ENCODE results near the gene DIABLO. TPM values are rescaled to one million over a fixed set of nuclear protein-coding genes. Genes with fewer than 3 reads are reported as not detected.
"Not testable (repeated sequence)": the region's sequence is repeated elsewhere in the genome, so short reads cannot be mapped to it uniquely, and the experiment has no call there.

DIABLO gene
- total and polyA plus RNA-seq, 7 donors: 43.4 to 61.3 (median 55.5) TPM

DNA sequence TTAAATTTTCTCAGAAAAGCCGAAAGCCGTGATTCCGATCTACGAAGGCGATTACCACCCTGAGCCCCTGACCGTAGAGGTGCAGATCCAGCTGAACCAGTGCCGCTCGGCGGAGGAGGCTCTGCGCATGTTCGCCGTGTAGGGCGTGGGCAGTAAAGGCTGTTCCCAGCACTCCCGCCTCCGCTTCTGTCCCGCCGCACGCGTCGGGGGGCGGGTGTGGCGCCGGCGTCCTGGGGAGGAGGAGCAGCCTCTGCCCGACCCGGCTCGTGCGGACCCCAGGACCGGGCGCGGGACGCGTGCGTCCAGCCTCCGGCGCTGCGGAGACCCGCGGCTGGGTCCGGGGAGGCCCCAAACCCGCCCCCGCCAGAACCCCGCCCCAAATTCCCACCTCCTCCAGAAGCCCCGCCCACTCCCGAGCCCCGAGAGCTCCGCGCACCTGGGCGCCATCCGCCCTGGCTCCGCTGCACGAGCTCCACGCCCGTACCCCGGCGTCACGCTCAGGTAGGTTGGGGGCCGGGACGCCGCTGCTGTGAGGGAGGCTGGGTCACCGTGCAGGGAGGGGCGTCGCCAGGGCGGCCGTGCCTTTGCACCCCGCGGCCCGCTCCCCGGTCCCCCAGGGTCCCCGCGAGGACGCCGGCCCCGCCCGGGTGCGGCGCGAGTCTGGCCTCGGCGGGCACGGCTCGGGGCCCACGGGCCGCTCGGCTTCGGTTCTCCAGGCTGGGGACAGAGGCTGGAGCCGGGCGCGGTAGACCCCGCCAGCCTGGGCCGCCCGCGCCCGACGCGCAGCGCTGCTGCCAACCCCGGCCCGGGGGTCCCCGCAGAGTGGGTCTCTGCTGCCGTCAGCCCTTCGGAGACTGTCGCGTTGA is 22.3 kb downstream of the DIABLO start, which contains the start of gene B3GNT4:
B3GNT4 (plus strand) TSS at position 409 of the 866 bp plus-strand sequence. CDS start 910 bp downstream, outside the sequence.
- TF ChIP-seq POLR2A (IDR thresholded peaks at IDR 0.05) (no peak), POLR2AphosphoS5 (IDR thresholded peaks at IDR 0.05) (peak in 1 of 4 donors; percentile 4), EP300 (IDR thresholded peaks at IDR 0.05) (no peak)
- TF ChIP-seq, protein P1, sequence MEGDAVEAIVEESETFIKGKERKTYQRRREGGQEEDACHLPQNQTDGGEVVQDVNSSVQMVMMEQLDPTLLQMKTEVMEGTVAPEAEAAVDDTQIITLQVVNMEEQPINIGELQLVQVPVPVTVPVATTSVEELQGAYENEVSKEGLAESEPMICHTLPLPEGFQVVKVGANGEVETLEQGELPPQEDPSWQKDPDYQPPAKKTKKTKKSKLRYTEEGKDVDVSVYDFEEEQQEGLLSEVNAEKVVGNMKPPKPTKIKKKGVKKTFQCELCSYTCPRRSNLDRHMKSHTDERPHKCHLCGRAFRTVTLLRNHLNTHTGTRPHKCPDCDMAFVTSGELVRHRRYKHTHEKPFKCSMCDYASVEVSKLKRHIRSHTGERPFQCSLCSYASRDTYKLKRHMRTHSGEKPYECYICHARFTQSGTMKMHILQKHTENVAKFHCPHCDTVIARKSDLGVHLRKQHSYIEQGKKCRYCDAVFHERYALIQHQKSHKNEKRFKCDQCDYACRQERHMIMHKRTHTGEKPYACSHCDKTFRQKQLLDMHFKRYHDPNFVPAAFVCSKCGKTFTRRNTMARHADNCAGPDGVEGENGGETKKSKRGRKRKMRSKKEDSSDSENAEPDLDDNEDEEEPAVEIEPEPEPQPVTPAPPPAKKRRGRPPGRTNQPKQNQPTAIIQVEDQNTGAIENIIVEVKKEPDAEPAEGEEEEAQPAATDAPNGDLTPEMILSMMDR (IDR thresholded peaks at IDR 0.05): no peak
- Histone ChIP-seq H3K9me3 (no peaks in the 10 kb centered on the region), H3K36me3 (peaks cover 7 to 19% (median 17%) of the 10 kb centered on the region in 4 donors), H3K27me3 (peaks cover 15 to 68% (median 58%) of the 10 kb centered on the region in 3 donors), H3K4me3 (peak within 1 kb of the TSS; percentile 24 to 58 (median 52)), H3K27ac (no peak within 1 kb of the TSS), H3K4me1 (peaks cover 0 to 20% (median 19%) of the 10 kb centered on the region in 4 donors)
- intact Hi-C loops (cut with DNase I): no loop called here
- DNase-seq: no peak
- 1% methylated on average over 104 of the region's 104 CpGs for WGBS, 2 donors

DNA sequence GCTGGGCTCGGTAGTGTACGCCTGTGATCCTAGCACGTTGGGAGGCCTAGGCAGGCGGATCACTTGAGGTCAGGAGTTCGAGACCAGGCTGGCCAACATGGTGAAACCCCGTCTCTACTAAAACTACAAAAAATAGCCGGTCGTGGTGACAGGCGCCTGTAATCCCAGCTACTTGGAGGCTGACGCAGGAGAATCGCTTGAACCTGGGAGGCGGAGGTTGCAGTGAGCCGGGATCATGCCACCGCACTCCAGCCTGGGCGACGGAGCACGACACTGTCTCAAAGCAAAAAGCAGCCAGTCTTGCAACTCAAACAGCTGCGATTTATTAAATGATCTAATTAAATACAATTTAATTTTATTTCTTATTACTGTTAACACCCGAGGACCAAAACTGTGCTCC is 23.0 kb downstream of the DIABLO start:
- H3K9me3 ChIP-seq; intact Hi-C loops (cut with DNase I); H3K27ac ChIP-seq; DNase-seq: not testable (repeated sequence)
- Histone ChIP-seq H3K36me3 (peaks cover under 1 to 11% (median 10%) of the 10 kb centered on the region in 4 donors), H3K27me3 (peaks cover 15 to 68% (median 58%) of the 10 kb centered on the region in 3 donors), H3K4me1 (peaks cover 0 to 20% (median 19%) of the 10 kb centered on the region in 4 donors), H3K4me3 (peak overlapping the region in 3 of 4 donors; percentile 46 to 58 (median 57))
- WGBS, 2 donors: 69 to 70% methylated on average over 19 of the region's 19 CpGs

DNA sequence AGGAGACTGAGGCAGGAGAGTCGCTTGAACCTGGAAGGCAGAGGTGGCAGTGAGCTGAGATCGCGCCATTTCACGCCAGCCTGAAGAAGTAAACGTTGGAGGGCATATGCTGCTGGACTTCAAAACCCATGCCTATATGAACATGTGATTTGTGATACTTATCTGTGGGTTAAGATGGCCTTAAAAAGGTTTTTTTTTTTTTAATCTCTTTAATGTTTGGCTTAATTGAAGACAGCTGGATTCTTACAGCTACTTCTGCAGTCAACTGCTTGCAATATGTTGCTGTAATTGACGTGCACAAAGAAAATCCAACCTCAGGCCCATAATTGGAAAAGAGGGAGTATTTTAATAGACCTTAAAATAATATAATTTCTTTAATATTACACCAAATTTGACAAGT is 23.8 kb downstream of the DIABLO start:
- WGBS, 2 donors: 93 to 94% methylated on average over 6 of the region's 6 CpGs
- H3K27ac ChIP-seq: no peak overlapping the region
- peaks cover 0 to 20% (median 19%) of the 10 kb centered on the region in 4 donors for H3K4me1 ChIP-seq
- peaks cover 0 to 5% (median 2%) of the 10 kb centered on the region in 4 donors for H3K36me3 ChIP-seq
- no peak for DNase-seq
- H3K4me3 ChIP-seq: no peak overlapping the region
- intact Hi-C loops (cut with DNase I): no loop called here
- H3K27me3 ChIP-seq: peaks cover 15 to 68% (median 58%) of the 10 kb centered on the region in 3 donors
- no peaks in the 10 kb centered on the region for H3K9me3 ChIP-seq
- TF ChIP-seq POLR2AphosphoS5 (IDR thresholded peaks at IDR 0.05) (no peak), POLR2A (IDR thresholded peaks at IDR 0.05) (no peak), EP300 (IDR thresholded peaks at IDR 0.05) (no peak)
- TF ChIP-seq, protein P1 (IDR thresholded peaks at IDR 0.05): no peak

DNA sequence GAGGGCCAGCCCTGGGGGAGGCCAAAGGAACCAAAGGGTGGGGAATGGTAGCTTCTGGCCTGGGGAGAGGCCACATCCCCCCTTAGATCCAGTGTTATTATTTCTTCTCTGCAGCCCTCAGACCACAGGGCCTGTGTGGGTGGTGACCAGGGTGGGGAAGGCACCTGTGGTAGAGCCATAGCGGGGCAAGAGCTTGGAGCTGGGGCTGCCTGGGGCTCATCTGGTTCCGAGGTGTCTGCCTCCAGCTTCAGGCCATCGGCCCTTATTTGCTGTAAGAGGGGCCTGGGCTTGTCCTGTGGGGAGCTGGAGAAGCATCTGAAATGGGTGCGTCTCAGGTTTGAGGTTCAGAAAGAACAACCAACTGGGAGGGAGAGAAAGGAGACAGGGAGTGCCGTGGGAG is 24.5 kb downstream of the DIABLO start:
- no peak overlapping the region for H3K4me3 ChIP-seq
- peaks cover 0 to 20% (median 19%) of the 10 kb centered on the region in 4 donors for H3K4me1 ChIP-seq
- H3K9me3 ChIP-seq: no peaks in the 10 kb centered on the region
- 87 to 96% methylated on average over 5 of the region's 5 CpGs for WGBS, 2 donors
- intact Hi-C loops (cut with DNase I): no loop called here
- TF ChIP-seq, protein P1 (IDR thresholded peaks at IDR 0.05): no peak
- TF ChIP-seq EP300 (IDR thresholded peaks at IDR 0.05) (no peak), POLR2A (IDR thresholded peaks at IDR 0.05) (no peak), POLR2AphosphoS5 (IDR thresholded peaks at IDR 0.05) (no peak)
- no peak for DNase-seq
- H3K36me3 ChIP-seq: no peaks in the 10 kb centered on the region
- H3K27ac ChIP-seq: no peak overlapping the region
- H3K27me3 ChIP-seq: peaks cover 15 to 68% (median 58%) of the 10 kb centered on the region in 3 donors

DNA sequence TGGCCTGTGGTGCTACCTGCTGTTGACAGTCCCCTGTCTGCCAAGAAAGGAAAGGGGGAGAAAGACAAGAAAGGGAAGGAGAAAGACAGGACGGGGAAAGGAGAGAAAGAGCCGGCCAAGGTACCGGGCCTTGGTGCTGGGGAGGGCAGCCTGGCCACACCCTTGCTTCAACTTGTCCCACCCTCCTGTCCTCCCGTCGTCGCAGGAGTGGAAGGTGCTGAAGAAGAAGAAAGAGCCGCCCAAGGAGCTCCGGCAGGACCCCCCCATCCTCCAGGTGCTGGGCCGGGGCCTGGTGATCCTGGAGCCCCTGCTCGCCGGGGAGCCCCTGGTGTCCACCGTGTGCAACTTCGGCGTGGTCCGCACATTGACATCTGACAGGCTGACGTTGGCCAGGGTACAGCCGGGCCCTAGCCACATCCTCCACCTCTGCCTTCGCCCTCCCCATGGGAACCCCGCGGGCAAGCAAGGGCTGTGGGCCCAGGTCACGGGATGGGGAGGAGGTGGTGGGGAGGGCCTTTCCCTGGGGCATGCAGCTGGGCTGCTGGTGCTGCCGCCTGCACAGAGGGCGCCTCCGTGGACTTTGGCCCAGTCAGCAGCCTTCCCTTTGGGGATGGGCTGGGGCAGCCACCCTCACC is 25.2 kb downstream of the DIABLO start:
- WGBS, 2 donors: 21 to 66% methylated on average over 24 of the region's 24 CpGs
- H3K27me3 ChIP-seq: peaks cover 15 to 63% (median 58%) of the 10 kb centered on the region in 3 donors
- peaks cover 0 to 20% (median 19%) of the 10 kb centered on the region in 4 donors for H3K4me1 ChIP-seq
- DNase-seq: no peak
- no peak overlapping the region for H3K4me3 ChIP-seq
- intact Hi-C loops (cut with DNase I): no loop called here
- no peak overlapping the region for H3K27ac ChIP-seq
- TF ChIP-seq POLR2A (IDR thresholded peaks at IDR 0.05) (no peak), EP300 (IDR thresholded peaks at IDR 0.05) (no peak), POLR2AphosphoS5 (IDR thresholded peaks at IDR 0.05) (no peak)
- TF ChIP-seq, protein P1 (IDR thresholded peaks at IDR 0.05): no peak
- no peaks in the 10 kb centered on the region for H3K36me3 ChIP-seq
- H3K9me3 ChIP-seq: no peaks in the 10 kb centered on the region
